ENCODE results near the gene C2orf76. TPM values are rescaled to one million over a fixed set of nuclear protein-coding genes. Genes with fewer than 3 reads are reported as not detected.

C2orf76 gene
- total and polyA plus RNA-seq, 7 donors: 4.1 to 9.3 (median 7.1) TPM

DNA sequence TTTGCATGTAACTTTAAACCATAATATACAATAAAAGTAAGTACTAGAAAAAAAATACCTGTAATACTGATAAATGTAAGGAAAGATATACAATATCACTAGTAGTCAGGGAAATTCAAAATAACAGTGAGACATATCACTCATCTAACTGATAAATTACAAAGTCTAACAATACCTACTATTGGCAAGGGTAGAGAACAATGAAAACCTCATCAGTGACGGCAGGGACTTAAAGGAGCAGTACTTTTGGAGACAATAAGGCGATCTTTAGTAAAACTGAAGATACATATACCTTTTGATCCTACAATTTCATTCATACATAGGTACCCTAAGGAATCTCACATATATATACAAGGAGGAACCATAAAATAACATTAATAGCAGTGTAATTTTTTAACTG lies 24.9 kb downstream of the C2orf76 start:
- Histone ChIP-seq H3K4me1 (no peaks in the 10 kb centered on the region), H3K9me3 (no peaks in the 10 kb centered on the region), H3K4me3 (no peak overlapping the region), H3K27ac (no peak overlapping the region), H3K36me3 (ENCODE audit: insufficient read depth in 1 of 2, low read depth in 1 of 2) (peaks cover 0 to 18% of the 10 kb centered on the region in 2 donors), H3K27me3 (ENCODE audit: insufficient read depth in 3 of 3, low read length in 2 of 3) (no peaks in the 10 kb centered on the region)
- TF ChIP-seq, protein P1, sequence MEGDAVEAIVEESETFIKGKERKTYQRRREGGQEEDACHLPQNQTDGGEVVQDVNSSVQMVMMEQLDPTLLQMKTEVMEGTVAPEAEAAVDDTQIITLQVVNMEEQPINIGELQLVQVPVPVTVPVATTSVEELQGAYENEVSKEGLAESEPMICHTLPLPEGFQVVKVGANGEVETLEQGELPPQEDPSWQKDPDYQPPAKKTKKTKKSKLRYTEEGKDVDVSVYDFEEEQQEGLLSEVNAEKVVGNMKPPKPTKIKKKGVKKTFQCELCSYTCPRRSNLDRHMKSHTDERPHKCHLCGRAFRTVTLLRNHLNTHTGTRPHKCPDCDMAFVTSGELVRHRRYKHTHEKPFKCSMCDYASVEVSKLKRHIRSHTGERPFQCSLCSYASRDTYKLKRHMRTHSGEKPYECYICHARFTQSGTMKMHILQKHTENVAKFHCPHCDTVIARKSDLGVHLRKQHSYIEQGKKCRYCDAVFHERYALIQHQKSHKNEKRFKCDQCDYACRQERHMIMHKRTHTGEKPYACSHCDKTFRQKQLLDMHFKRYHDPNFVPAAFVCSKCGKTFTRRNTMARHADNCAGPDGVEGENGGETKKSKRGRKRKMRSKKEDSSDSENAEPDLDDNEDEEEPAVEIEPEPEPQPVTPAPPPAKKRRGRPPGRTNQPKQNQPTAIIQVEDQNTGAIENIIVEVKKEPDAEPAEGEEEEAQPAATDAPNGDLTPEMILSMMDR (IDR thresholded peaks at IDR 0.05): no peak
- intact Hi-C loops (cut with DNase I): no loop called here
- no peak for ATAC-seq
- 81 to 88% (median 88%) methylated on average over 2 of the region's 2 CpGs for WGBS, 3 donors
- DNase-seq: no peak

DNA sequence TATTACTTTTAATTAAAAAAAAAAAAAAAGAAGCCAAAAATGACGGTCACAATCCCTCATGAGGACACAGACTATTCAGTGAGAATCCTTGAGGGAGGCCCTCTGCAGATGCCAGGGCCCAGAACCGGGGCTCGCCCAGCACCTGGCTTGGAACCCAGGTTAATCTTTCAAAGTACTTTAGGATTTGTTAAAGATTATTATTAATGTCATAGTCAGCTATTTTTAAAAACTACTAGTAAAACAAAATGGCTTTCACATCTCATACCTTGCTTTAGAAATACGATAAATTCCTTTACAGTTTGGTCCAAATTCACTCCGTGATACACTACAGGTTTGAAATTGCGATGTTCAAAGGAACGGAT lies 27.1 kb downstream of the C2orf76 start:
- DNase-seq (no peak), ATAC-seq (no peak)
- H3K27ac ChIP-seq: no peak overlapping the region
- H3K27me3 ChIP-seq (ENCODE audit: insufficient read depth in 3 of 3, low read length in 2 of 3): no peaks in the 10 kb centered on the region
- peaks cover 0 to 18% of the 10 kb centered on the region in 2 donors for H3K36me3 ChIP-seq (ENCODE audit: insufficient read depth in 1 of 2, low read depth in 1 of 2)
- TF ChIP-seq, protein P1 (IDR thresholded peaks at IDR 0.05): no peak
- H3K4me3 ChIP-seq: no peak overlapping the region
- intact Hi-C loops (cut with DNase I): no loop called here
- no peaks in the 10 kb centered on the region for H3K9me3 ChIP-seq
- WGBS, 3 donors: 93 to 95% (median 93%) methylated on average over 7 of the region's 7 CpGs
- no peaks in the 10 kb centered on the region for H3K4me1 ChIP-seq

DNA sequence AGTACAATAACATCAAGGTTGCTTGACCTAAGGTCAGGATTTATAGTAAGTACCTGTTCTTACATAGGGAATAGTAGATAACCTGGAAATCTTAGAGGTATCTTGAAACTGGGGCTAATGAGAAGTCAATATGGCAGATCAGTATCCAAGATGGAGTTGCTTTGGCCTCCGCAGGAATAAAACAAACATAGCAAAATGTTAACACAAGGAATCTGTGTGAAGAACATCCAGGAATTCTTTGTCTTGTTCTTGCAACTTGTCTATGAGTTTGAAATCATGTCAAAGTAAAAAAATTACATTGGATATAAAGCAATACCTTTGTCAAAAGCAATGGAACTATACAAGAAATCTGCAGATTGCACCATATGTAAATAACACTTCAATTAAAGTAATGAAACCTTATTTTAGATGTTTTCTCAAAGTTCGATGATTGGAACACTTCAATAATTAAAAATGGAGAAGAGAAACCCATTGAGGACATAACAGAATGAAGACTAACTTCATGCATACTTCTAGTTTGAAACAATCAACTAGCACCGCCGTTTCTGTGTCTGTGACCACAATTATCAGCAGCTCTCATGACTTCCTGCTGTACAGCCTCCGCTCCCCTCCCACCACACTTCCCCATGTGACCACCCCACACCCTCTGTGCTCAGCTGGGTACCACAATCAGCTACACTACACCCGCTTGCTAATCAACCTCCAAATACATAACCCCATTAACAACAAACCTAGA lies 27.6 kb downstream of the C2orf76 start:
- TF ChIP-seq, protein P1 (IDR thresholded peaks at IDR 0.05): no peak
- no peaks in the 10 kb centered on the region for H3K27me3 ChIP-seq (ENCODE audit: insufficient read depth in 3 of 3, low read length in 2 of 3)
- no peak overlapping the region for H3K27ac ChIP-seq
- H3K4me1 ChIP-seq: no peaks in the 10 kb centered on the region
- 72 to 84% (median 81%) methylated on average over 6 of the region's 6 CpGs for WGBS, 3 donors
- ATAC-seq: no peak
- no peaks in the 10 kb centered on the region for H3K9me3 ChIP-seq
- no peak for DNase-seq
- intact Hi-C loops (cut with DNase I): no loop called here
- no peak overlapping the region for H3K4me3 ChIP-seq
- peaks cover 0 to 18% of the 10 kb centered on the region in 2 donors for H3K36me3 ChIP-seq (ENCODE audit: insufficient read depth in 1 of 2, low read depth in 1 of 2)

DNA sequence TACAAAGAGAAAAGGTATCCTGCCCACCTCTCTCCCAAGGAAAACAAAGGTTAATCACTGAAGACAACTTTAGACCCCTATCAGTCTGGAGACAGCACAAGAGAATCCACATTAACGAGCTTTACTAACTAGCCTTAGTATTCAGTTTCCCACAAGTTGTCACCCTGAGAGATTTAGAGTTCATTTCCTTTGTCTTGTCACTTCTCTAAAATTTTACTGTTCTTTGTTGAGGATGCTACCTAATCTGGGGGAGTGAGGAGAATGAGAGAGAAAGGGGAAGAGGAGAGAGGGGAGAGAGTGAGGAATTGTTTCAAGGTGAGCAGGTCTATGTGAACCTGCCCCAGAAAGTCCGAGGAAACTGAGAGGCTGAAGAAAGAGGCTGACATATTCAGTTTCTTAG lies 28.4 kb downstream of the C2orf76 start:
- DNase-seq (no peak), ATAC-seq (no peak)
- no peaks in the 10 kb centered on the region for H3K9me3 ChIP-seq
- peaks cover 0 to 18% of the 10 kb centered on the region in 2 donors for H3K36me3 ChIP-seq (ENCODE audit: insufficient read depth in 1 of 2, low read depth in 1 of 2)
- TF ChIP-seq, protein P1 (IDR thresholded peaks at IDR 0.05): no peak
- intact Hi-C loops (cut with DNase I): no loop called here
- H3K4me1 ChIP-seq: no peaks in the 10 kb centered on the region
- no peak overlapping the region for H3K4me3 ChIP-seq
- no peak overlapping the region for H3K27ac ChIP-seq
- no peaks in the 10 kb centered on the region for H3K27me3 ChIP-seq (ENCODE audit: insufficient read depth in 3 of 3, low read length in 2 of 3)
- 93 to 97% (median 95%) methylated on average over 2 of the region's 2 CpGs for WGBS, 3 donors

DNA sequence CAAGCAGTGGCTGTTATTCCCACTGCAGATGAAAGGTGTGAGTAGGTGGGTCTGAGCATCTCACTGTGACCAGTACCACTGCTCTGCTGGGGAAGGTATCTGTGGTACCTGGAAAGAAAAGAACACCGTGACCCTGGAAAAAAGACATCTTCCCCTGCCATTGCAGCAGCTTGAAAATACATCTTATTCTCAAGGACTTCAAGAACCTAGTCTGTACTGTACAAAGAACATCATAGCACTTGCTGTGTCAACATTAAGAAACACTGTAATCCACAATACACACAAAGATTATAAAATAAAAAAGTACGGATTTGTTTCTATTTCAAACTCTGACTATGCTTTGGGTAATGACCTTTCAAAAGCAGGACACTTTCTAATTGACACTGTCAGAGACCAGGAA lies 28.9 kb downstream of the C2orf76 start:
- Histone ChIP-seq H3K4me1 (no peaks in the 10 kb centered on the region), H3K36me3 (ENCODE audit: insufficient read depth in 1 of 2, low read depth in 1 of 2) (peaks cover 0 to 18% of the 10 kb centered on the region in 2 donors), H3K9me3 (no peaks in the 10 kb centered on the region), H3K27me3 (ENCODE audit: insufficient read depth in 3 of 3, low read length in 2 of 3) (no peaks in the 10 kb centered on the region), H3K4me3 (no peak overlapping the region), H3K27ac (no peak overlapping the region)
- DNase-seq (no peak), ATAC-seq (no peak)
- 88 to 93% (median 92%) methylated on average over 2 of the region's 2 CpGs for WGBS, 3 donors
- TF ChIP-seq, protein P1 (IDR thresholded peaks at IDR 0.05): no peak
- intact Hi-C loops (cut with DNase I): no loop called here
